Measurements from ENCODE around the gene RGS16. TPM values are rescaled to one million over a fixed set of nuclear protein-coding genes. Genes with fewer than 3 reads are reported as not detected.

RGS16 gene
- total RNA-seq, 1 donor from 2014 or later: 2.6 TPM

- CTCF ChIA-PET: no interaction called here
- DNase-seq: no peak
- TF ChIP-seq, protein P1, sequence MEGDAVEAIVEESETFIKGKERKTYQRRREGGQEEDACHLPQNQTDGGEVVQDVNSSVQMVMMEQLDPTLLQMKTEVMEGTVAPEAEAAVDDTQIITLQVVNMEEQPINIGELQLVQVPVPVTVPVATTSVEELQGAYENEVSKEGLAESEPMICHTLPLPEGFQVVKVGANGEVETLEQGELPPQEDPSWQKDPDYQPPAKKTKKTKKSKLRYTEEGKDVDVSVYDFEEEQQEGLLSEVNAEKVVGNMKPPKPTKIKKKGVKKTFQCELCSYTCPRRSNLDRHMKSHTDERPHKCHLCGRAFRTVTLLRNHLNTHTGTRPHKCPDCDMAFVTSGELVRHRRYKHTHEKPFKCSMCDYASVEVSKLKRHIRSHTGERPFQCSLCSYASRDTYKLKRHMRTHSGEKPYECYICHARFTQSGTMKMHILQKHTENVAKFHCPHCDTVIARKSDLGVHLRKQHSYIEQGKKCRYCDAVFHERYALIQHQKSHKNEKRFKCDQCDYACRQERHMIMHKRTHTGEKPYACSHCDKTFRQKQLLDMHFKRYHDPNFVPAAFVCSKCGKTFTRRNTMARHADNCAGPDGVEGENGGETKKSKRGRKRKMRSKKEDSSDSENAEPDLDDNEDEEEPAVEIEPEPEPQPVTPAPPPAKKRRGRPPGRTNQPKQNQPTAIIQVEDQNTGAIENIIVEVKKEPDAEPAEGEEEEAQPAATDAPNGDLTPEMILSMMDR (IDR thresholded peaks at IDR 0.05): no peak
- Mint-ChIP-seq H3K9me3 (no peaks in the 10 kb centered on the region), H3K4me1 (peaks cover 14% of the 10 kb centered on the region), H3K4me3 (no peak overlapping the region), H3K36me3 (ENCODE audit: low read depth) (no peaks in the 10 kb centered on the region), H3K27me3 (no peaks in the 10 kb centered on the region), H3K27ac (no peak overlapping the region)
- intact Hi-C loops (cut with micrococcal nuclease): no loop called here
- POLR2A ChIA-PET: interaction anchor here (1.3 kb wide), 1 partner anchor 9 kb away, joined by 3 read pairs; no protein-coding TSS in a partner anchor
- no peak for ATAC-seq (ENCODE audit: low read depth)
Observed at GRCh38 chr1:182642461-182642860, 38.3 kb upstream of the RGS16 start.

GRCh38 chr1:182641561-182641960, 37.4 kb upstream of the RGS16 start:
- CTCF ChIA-PET: interaction anchor here (0.9 kb wide), 1 partner anchor 141 kb away, joined by 3 read pairs; no protein-coding TSS in a partner anchor
- no peak overlapping the region for H3K27ac Mint-ChIP-seq
- ATAC-seq (ENCODE audit: low read depth): no peak
- H3K36me3 Mint-ChIP-seq (ENCODE audit: low read depth): no peaks in the 10 kb centered on the region
- POLR2A ChIA-PET: no interaction called here
- H3K4me3 Mint-ChIP-seq: no peak overlapping the region
- intact Hi-C loops (cut with micrococcal nuclease): no loop called here
- TF ChIP-seq, protein P1 (IDR thresholded peaks at IDR 0.05): no peak
- H3K4me1 Mint-ChIP-seq: peaks cover 14% of the 10 kb centered on the region
- no peak for DNase-seq
- H3K9me3 Mint-ChIP-seq: no peaks in the 10 kb centered on the region
- H3K27me3 Mint-ChIP-seq: no peaks in the 10 kb centered on the region

DNA sequence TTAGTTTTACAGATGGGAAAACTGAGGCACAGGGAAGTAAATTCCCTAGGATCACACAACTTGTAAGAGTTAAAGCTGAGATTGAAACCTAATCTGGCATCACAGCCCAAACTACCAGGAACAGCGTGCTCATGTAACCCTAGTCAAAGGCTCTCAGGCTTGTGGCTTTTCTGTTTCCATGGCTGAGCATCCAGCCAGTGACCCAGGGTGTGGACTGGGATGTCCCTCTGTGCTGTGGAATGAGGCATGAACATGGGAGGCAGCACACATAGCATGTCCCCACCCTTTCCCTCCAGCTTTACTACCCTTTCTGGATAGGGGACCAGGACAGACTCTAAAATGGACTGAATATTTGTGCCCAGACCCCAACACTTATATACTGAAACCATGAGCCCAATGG, 35.1 kb upstream of the RGS16 start:
- POLR2A ChIA-PET: no interaction called here
- Mint-ChIP-seq H3K27me3 (no peaks in the 10 kb centered on the region), H3K36me3 (ENCODE audit: low read depth) (no peaks in the 10 kb centered on the region), H3K4me3 (no peak overlapping the region), H3K27ac (no peak overlapping the region), H3K4me1 (peaks cover 8% of the 10 kb centered on the region), H3K9me3 (no peaks in the 10 kb centered on the region)
- TF ChIP-seq, protein P1 (IDR thresholded peaks at IDR 0.05): no peak
- ATAC-seq (ENCODE audit: low read depth) (no peak), DNase-seq (no peak)
- CTCF ChIA-PET: no interaction called here
- intact Hi-C loops (cut with micrococcal nuclease): no loop called here

DNA sequence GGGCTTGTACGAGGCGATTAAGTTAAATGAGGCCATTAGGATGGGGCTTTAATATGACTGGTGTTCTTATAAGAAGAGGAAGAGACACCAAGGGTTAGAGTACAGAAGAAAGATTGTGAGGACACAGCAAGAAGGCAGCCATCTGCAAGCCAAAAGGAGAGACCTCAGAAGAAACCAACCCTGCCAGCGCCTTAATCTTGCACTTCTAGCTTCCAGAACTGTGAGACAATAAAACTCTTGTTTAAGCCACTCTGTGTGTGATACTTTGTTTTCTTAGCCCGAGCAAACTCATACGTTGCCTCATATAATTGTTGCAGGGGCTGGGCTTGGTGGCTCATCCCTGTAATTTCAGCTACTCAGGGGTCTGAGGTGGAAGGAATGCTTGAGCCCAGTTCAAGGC, 33.6 kb upstream of the RGS16 start:
- Mint-ChIP-seq H3K36me3 (ENCODE audit: low read depth) (no peaks in the 10 kb centered on the region), H3K9me3 (no peaks in the 10 kb centered on the region), H3K4me3 (no peak overlapping the region), H3K27me3 (no peaks in the 10 kb centered on the region), H3K4me1 (peaks cover 21% of the 10 kb centered on the region), H3K27ac (no peak overlapping the region)
- ATAC-seq (ENCODE audit: low read depth) (no peak), DNase-seq (no peak)
- CTCF ChIA-PET: no interaction called here
- POLR2A ChIA-PET: interaction anchor here (1.1 kb wide), 1 partner anchor 35 kb away, joined by 3 read pairs; no protein-coding TSS in a partner anchor
- intact Hi-C loops (cut with micrococcal nuclease): no loop called here
- TF ChIP-seq, protein P1 (IDR thresholded peaks at IDR 0.05): no peak

- H3K27me3 Mint-ChIP-seq: no peaks in the 10 kb centered on the region
- H3K4me3 Mint-ChIP-seq: no peak overlapping the region
- no peaks in the 10 kb centered on the region for H3K36me3 Mint-ChIP-seq (ENCODE audit: low read depth)
- ATAC-seq (ENCODE audit: low read depth) (no peak), DNase-seq (no peak)
- no peak overlapping the region for H3K27ac Mint-ChIP-seq
- peaks cover 35% of the 10 kb centered on the region for H3K4me1 Mint-ChIP-seq
- CTCF ChIA-PET: interaction anchor here (0.9 kb wide), 1 partner anchor 37 kb away, joined by 3 read pairs; no protein-coding TSS in a partner anchor
- no peaks in the 10 kb centered on the region for H3K9me3 Mint-ChIP-seq
- POLR2A ChIA-PET: no interaction called here
- TF ChIP-seq, protein P1 (IDR thresholded peaks at IDR 0.05): no peak
- intact Hi-C loops (cut with micrococcal nuclease): no loop called here
Observed at GRCh38 chr1:182635871-182636270, 31.7 kb upstream of the RGS16 start.
